ENCODE data around the gene TYK2.

TYK2 gene

GRCh38 chr19:10305139-10305806 lies 75.1 kb downstream of the TYK2 start:
- DNase-seq, result no peak
